Midbrain (tissue), 1 donor: ENCODE measurements around the gene ECPAS.
A peak's percentile ranks its signal among the peaks of the same experiment; 100 is the strongest.
"Not testable (repeated sequence)": the region's sequence is repeated elsewhere in the genome, so short reads cannot be mapped to it uniquely, and the experiment has no call there.

ENCODE experiments used
- DNase-seq: peaks from one replicate; lab custom pipeline; 2025; lab: John Stamatoyannopoulos, UW

The ECPAS gene

GRCh38 chr9:111483858-111484571, at the start of gene ECPAS:
TSS of gene ECPAS (minus strand) at chr9:111484383. CDS start at chr9:111472918, 11,465 bp downstream.
- peak; percentile 59 for DNase-seq

GRCh38 chr9:111533099-111533790, 49.1 kb upstream of the ECPAS start:
- no peak for DNase-seq

- DNase-seq = no peak
Observed at GRCh38 chr9:111531716-111532115, 47.5 kb upstream of the ECPAS start.

GRCh38 chr9:111529787-111530186, 45.6 kb upstream of the ECPAS start:
- no peak for DNase-seq

- DNase-seq = no peak
Observed at GRCh38 chr9:111527347-111527746, 43.2 kb upstream of the ECPAS start.

GRCh38 chr9:111525056-111525977, 41.1 kb upstream of the ECPAS start, which contains the start of gene ZNF483:
TSS of gene ZNF483 (plus strand) at chr9:111525179. CDS start at chr9:111527396, 2,217 bp downstream.
- peak; percentile 87 for DNase-seq

GRCh38 chr9:111524731-111525055, 40.5 kb upstream of the ECPAS start:
- DNase-seq = no peak

GRCh38 chr9:111516061-111516465, 31.9 kb upstream of the ECPAS start:
- DNase-seq = no peak

- no peak for DNase-seq
Observed at GRCh38 chr9:111514967-111515366, 30.8 kb upstream of the ECPAS start.

GRCh38 chr9:111511581-111511980, 27.4 kb upstream of the ECPAS start:
- DNase-seq = not testable (repeated sequence)

GRCh38 chr9:111502506-111502905, 18.3 kb upstream of the ECPAS start:
- DNase-seq = no peak

GRCh38 chr9:111501648-111502047, 17.5 kb upstream of the ECPAS start:
- DNase-seq = no peak

GRCh38 chr9:111501005-111501562, 16.9 kb upstream of the ECPAS start:
- no peak for DNase-seq

GRCh38 chr9:111497196-111497595, 13.0 kb upstream of the ECPAS start:
- not testable (repeated sequence) for DNase-seq

GRCh38 chr9:111484572-111484894, 350 bp upstream of the ECPAS start:
- no peak for DNase-seq

- peak; percentile 58 for DNase-seq
Observed at GRCh38 chr9:111483439-111483857, 735 bp downstream of the ECPAS start.

- peak; percentile 52 for DNase-seq
Observed at GRCh38 chr9:111482694-111483438, 1.3 kb downstream of the ECPAS start.

GRCh38 chr9:111481885-111482636, 2.1 kb downstream of the ECPAS start:
- no peak for DNase-seq

- no peak for DNase-seq
Observed at GRCh38 chr9:111477677-111478076, 6.5 kb downstream of the ECPAS start.

- DNase-seq = no peak
Observed at GRCh38 chr9:111475195-111475594, 9.0 kb downstream of the ECPAS start.

- DNase-seq = no peak
Observed at GRCh38 chr9:111474385-111474784, 9.8 kb downstream of the ECPAS start.
